ENCODE data around the gene MATCAP1. TPM values are rescaled to one million over a fixed set of nuclear protein-coding genes. Genes with fewer than 3 reads are reported as not detected.

MATCAP1 gene
- total and polyA plus RNA-seq, 10 of the 15 experiments (the other 5 are each of a cell fraction or from before 2014, with no cell fraction given): 2.8 to 25.8 (median 8.6) TPM

DNA sequence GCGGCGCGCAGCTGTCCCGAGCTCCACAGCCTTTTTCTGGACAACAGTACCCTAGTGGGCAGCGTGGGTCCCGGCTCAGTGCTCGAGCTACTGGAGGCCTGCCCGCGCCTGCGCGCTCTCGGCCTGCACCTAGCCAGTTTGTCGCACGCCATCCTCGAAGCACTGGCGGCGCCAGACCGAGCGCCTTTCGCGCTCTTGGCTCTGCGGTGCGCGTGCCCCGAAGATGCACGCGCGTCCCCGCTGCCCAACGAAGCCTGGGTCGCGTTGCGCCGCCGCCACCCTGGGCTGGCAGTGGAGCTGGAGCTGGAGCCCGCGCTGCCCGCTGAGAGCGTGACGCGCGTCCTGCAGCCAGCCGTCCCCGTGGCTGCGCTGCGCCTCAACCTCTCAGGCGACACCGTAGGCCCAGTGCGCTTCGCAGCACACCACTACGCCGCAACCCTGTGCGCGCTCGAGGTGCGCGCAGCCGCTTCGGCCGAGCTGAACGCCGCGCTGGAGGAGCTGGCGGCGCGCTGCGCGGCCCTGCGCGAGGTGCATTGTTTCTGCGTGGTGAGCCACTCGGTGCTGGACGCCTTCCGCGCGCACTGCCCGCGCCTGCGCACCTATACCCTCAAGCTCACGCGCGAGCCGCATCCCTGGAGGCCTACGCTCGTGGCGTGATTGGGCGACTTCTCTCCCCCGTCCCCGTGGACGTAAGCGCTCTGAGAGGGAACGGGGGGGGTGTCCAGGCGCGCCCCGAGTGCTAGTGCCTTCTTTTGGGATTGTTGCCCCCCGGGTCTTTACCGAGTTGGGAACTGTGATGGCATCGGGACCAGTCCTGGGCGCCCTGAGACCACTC, 20.4 kb downstream of the MATCAP1 start (continued):
- TF ChIP-seq ASH2L (IDR thresholded peaks at IDR 0.05; ENCODE audit: borderline replicate concordance, low read depth) (no peak), SMAD5 (IDR thresholded peaks at IDR 0.05; ENCODE audit: low read depth) (no peak), YBX1 (IDR thresholded peaks at IDR 0.05) (no peak), ZNF274 (IDR thresholded peaks at IDR 0.05; ENCODE audit: insufficient read depth, insufficient read length) (no peak), RELA (IDR thresholded peaks at IDR 0.05; ENCODE audit: borderline replicate concordance, partially characterized antibody) (no peak), EED (IDR thresholded peaks at IDR 0.05; ENCODE audit: low read depth) (no peak), SREBF2 (IDR thresholded peaks at IDR 0.05; ENCODE audit: low read length) (no peak), FOXM1 (IDR thresholded peaks at IDR 0.05; ENCODE audit: low read depth, low read length) (no peak), ZNF622 (IDR thresholded peaks at IDR 0.05) (no peak), NRF1 (conservative IDR thresholded peaks at IDR 0.05; ENCODE audit: low read depth, low read length) (peak; percentile 62), POLR2AphosphoS5 (IDR thresholded peaks at IDR 0.05; ENCODE audit: low read length) (no peak)
- TF ChIP-seq, protein P1, sequence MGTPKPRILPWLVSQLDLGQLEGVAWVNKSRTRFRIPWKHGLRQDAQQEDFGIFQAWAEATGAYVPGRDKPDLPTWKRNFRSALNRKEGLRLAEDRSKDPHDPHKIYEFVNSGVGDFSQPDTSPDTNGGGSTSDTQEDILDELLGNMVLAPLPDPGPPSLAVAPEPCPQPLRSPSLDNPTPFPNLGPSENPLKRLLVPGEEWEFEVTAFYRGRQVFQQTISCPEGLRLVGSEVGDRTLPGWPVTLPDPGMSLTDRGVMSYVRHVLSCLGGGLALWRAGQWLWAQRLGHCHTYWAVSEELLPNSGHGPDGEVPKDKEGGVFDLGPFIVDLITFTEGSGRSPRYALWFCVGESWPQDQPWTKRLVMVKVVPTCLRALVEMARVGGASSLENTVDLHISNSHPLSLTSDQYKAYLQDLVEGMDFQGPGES (IDR thresholded peaks at IDR 0.05): no peak
- TF ChIP-seq, protein P2, sequence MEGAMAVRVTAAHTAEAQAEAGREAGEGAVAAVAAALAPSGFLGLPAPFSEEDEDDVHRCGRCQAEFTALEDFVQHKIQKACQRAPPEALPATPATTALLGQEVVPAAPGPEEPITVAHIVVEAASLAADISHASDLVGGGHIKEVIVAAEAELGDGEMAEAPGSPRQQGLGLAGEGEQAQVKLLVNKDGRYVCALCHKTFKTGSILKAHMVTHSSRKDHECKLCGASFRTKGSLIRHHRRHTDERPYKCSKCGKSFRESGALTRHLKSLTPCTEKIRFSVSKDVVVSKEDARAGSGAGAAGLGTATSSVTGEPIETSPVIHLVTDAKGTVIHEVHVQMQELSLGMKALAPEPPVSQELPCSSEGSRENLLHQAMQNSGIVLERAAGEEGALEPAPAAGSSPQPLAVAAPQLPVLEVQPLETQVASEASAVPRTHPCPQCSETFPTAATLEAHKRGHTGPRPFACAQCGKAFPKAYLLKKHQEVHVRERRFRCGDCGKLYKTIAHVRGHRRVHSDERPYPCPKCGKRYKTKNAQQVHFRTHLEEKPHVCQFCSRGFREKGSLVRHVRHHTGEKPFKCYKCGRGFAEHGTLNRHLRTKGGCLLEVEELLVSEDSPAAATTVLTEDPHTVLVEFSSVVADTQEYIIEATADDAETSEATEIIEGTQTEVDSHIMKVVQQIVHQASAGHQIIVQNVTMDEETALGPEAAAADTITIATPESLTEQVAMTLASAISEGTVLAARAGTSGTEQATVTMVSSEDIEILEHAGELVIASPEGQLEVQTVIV (IDR thresholded peaks at IDR 0.05; ENCODE audit: borderline replicate concordance, partially characterized antibody): no peak
